HepG2 (cell line): ENCODE results near the gene ARL16. TPM values are rescaled to one million over a fixed set of nuclear protein-coding genes. Genes with fewer than 3 reads are reported as not detected.

Source experiments
- ATAC-seq: fragments of 200-7000 bp; cut with Tn5 transposase; 3 replicates; pipeline ENCODE4 v1.9.1; 2020; ENCODE audit warnings: mild to moderate bottlenecking, moderate library complexity
- BruUV-seq: library from RNA; stranded (reverse); fragments of 400-500 nt; replicated peaks from 2 replicates; lab custom pipeline; 2021; lab: Mats Ljungman, UMichigan
- CTCF ChIA-PET: fragments of 300-600 bp; formaldehyde crosslinking; extraction: SDS; loops from one replicate; lab custom pipeline; 2021; ENCODE audit warnings: low total read pairs, inconsistent platforms, low intra/inter-chr PET ratio; lab: Yijun Ruan, JAX
- POLR2A ChIA-PET: fragments of 350-600 bp; sonication (Branson Sonifier 250); formaldehyde crosslinking; loops from one replicate; lab custom pipeline; 2020; ENCODE audit warnings: antibody characterized with exemption, inconsistent platforms; lab: Yijun Ruan, JAX
- DNase-seq: peaks from one replicate; pipeline ENCODE4 v3.0.0-alpha.2; 2015; ENCODE audit warnings: low spot score
- FAIRE-seq: peaks from 3 replicates; lab custom pipeline; 2011; peaks lifted over from hg19 to GRCh38; lab: Jason Lieb, UNC
- H2AFZ ChIP-seq: one replicate; pipeline ENCODE4 v1.6.1; 2011; ENCODE audit warnings: low read length, inconsistent platforms
- H3K27ac ChIP-seq: fragments of 300-600 bp; 3 replicates; pipeline ENCODE4 v1.8.0; 2011; ENCODE audit warnings: mixed run types, mild to moderate bottlenecking, mixed read lengths, low read length, inconsistent platforms; ENCODE audit not compliant: insufficient read depth; ENCODE audit errors: extremely low read length
- H3K27me3 ChIP-seq, 2 experiments: fragments of 200-600 bp in 1 of 2; 2 replicates in 1 of 2; 3 replicates in 1 of 2; pipeline versions ENCODE4 v1.6.0 to v1.8.0; 2011; ENCODE audit warnings: low read length in 2 of 2, mild to moderate bottlenecking in 2 of 2, moderate library complexity in 2 of 2, inconsistent platforms in 1 of 2; ENCODE audit not compliant: insufficient read depth in 2 of 2, control insufficient read depth in 1 of 2
- H3K36me3 ChIP-seq, 2 experiments: fragments of 200-600 bp in 1 of 2; replicated peaks in 1 of 2; 2 replicates in 1 of 2; 3 replicates in 1 of 2; pipeline versions ENCODE4 v1.5.1 to v1.8.0; 2011; ENCODE audit warnings: low read length in 2 of 2, inconsistent platforms in 1 of 2; ENCODE audit not compliant: insufficient read depth in 2 of 2, control insufficient read depth in 1 of 2
- H3K4me1 ChIP-seq: 2 replicates; pipeline ENCODE4 v1.5.1; 2012; ENCODE audit warnings: low read length, inconsistent platforms; ENCODE audit not compliant: insufficient read depth
- H3K4me2 ChIP-seq: 2 replicates; pipeline ENCODE4 v1.6.0; 2011; ENCODE audit warnings: low read depth, low read length, inconsistent platforms
- H3K4me3 ChIP-seq, 3 experiments: fragments of 200-600 bp in 1 of 3; sonication (generic), shearing (Covaris generic) in 1 of 3; replicated peaks in 1 of 3; 2 replicates each; pipeline ENCODE4 v1.5.1; 2011 to 2016; ENCODE audit warnings: low read length in 3 of 3, inconsistent platforms in 2 of 3, low read depth in 2 of 3, mild to moderate bottlenecking in 2 of 3, control low read depth in 1 of 3, mixed read lengths in 1 of 3; ENCODE audit not compliant: insufficient read depth in 1 of 3
- H3K79me2 ChIP-seq: one replicate; pipeline ENCODE4 v1.6.1; 2011; ENCODE audit warnings: low read length, inconsistent platforms; ENCODE audit not compliant: insufficient read depth
- H3K9ac ChIP-seq: 2 replicates; pipeline ENCODE4 v1.6.0; 2011; ENCODE audit warnings: mild to moderate bottlenecking, low read depth, low read length, inconsistent platforms; ENCODE audit not compliant: insufficient read depth
- H3K9me3 ChIP-seq: 2 replicates; pipeline ENCODE4 v1.5.1; 2012; ENCODE audit warnings: mild to moderate bottlenecking, low read length
- H4K20me1 ChIP-seq: 2 replicates; pipeline ENCODE4 v1.6.0; 2011; ENCODE audit warnings: inconsistent platforms, mild to moderate bottlenecking, low read length, moderate library complexity; ENCODE audit not compliant: insufficient read depth
- CC2D1A ChIP-seq: sonication (generic); formaldehyde crosslinking; IDR thresholded peaks from 2 replicates; pipeline ENCODE4 v1.8.1; 2023; ENCODE audit warnings: mild to moderate bottlenecking, missing genetic modification reagents
- EEA1 ChIP-seq: sonication (generic); formaldehyde crosslinking; IDR thresholded peaks from 2 replicates; pipeline ENCODE4 v1.5.1; 2020; ENCODE audit warnings: mild to moderate bottlenecking, missing genetic modification reagents, borderline replicate concordance
- HMG20A ChIP-seq: IDR thresholded peaks from 2 replicates; pipeline ENCODE4 v1.6.1; 2016; ENCODE audit warnings: borderline replicate concordance
- NFIC ChIP-seq: IDR thresholded peaks from 2 replicates; pipeline ENCODE4 v1.6.1; 2012; ENCODE audit warnings: mild to moderate bottlenecking, low read length, inconsistent platforms
- NR2C2 ChIP-seq: sonication (generic); formaldehyde crosslinking; IDR thresholded peaks from 2 replicates; pipeline ENCODE4 v1.4.0; 2020; ENCODE audit warnings: missing genetic modification reagents, mild to moderate bottlenecking, moderate library complexity, borderline replicate concordance
- RBFOX2 ChIP-seq: fragments of 200-400 bp; formaldehyde crosslinking; IDR thresholded peaks from 2 replicates; pipeline ENCODE4 v1.6.1; 2017; ENCODE audit warnings: low read depth, mild to moderate bottlenecking, low read length
- TOE1 ChIP-seq: sonication (generic); formaldehyde crosslinking; IDR thresholded peaks from 2 replicates; pipeline ENCODE4 v1.4.0; 2020; ENCODE audit warnings: mild to moderate bottlenecking, missing genetic modification reagents
- U2AF2 ChIP-seq: fragments of 200-400 bp; formaldehyde crosslinking; IDR thresholded peaks from 2 replicates; pipeline ENCODE4 v1.6.1; 2017; ENCODE audit warnings: low read depth, mild to moderate bottlenecking, low read length
- ZNF225 ChIP-seq: sonication (generic); formaldehyde crosslinking; IDR thresholded peaks from 2 replicates; pipeline ENCODE4 v1.4.0; 2020; ENCODE audit warnings: mild to moderate bottlenecking, missing genetic modification reagents
- ZNF607 ChIP-seq: sonication (generic); formaldehyde crosslinking; IDR thresholded peaks from 2 replicates; pipeline ENCODE4 v1.5.1; 2020; ENCODE audit warnings: missing genetic modification reagents, mild to moderate bottlenecking, borderline replicate concordance
- ZNF75D ChIP-seq: sonication (generic); formaldehyde crosslinking; IDR thresholded peaks from 2 replicates; pipeline ENCODE4 v1.8.1; 2023; ENCODE audit warnings: missing genetic modification reagents, mild to moderate bottlenecking, borderline replicate concordance
- WGBS: methylation state at CpG from one replicate; pipeline ENCODE4 v1.1.6; 2017; ENCODE audit warnings: low lambda C conversion rate; 5-methylcytosine and 5-hydroxymethylcytosine counted together
- in situ Hi-C: cut with HindIII; loops from 2 replicates; pipeline ENCODE4 v1.10.0; 2017; ENCODE audit warnings: low pct_unique_long_range_greater_than_20kb; ENCODE audit not compliant: extremely low pct_ligation_motif_present
- intact Hi-C: fragments of 100-400 bp; cut with micrococcal nuclease; formaldehyde crosslinking; loops from one replicate; pipeline ENCODE4 v1.10.0; 2022; ENCODE audit not compliant: unreplicated experiment
- polyA plus RNA-seq, 8 experiments: library from polyadenylated mRNA; depleted of rRNA in 3 of 8; stranded (reverse) in 7 of 8; unstranded in 1 of 8; fragments of >200 nt; fragmentation: Illumina TruSeq in 4 of 8; extraction: Trizol in 4 of 8; gene quantifications; 2 replicates each; pipeline versions ENCODE4 v1.2.1 to v1.2.3, GENCODE V29; 2011 to 2016; ENCODE audit warnings: low read depth in 4 of 8, missing spikeins in 1 of 8, mixed read lengths in 1 of 8; ENCODE audit not compliant: insufficient read depth in 1 of 8
- total RNA-seq, 5 experiments: library from RNA; depleted of rRNA; stranded (reverse); fragments of >200 nt; fragmentation: Illumina TruSeq; extraction: Trizol; gene quantifications; 2 replicates each; pipeline ENCODE4 v1.2.3, GENCODE V29; 2016; ENCODE audit warnings: low read depth in 1 of 5
- TF ChIP-seq, protein P1 (sequence below): sonication (generic); formaldehyde crosslinking; IDR thresholded peaks from 2 replicates; pipeline ENCODE4 v1.4.0; 2020; ENCODE audit warnings: missing genetic modification reagents
- TF ChIP-seq, protein P2 (sequence below): sonication (generic); formaldehyde crosslinking; IDR thresholded peaks from 2 replicates; pipeline ENCODE4 v1.4.0; 2020; ENCODE audit warnings: missing genetic modification reagents, mild to moderate bottlenecking, borderline replicate concordance
- TF ChIP-seq, protein P3 (sequence below): IDR thresholded peaks from 2 replicates; pipeline ENCODE4 v1.6.1; 2016; ENCODE audit warnings: mild to moderate bottlenecking, missing biosample characterization, missing genetic modification reagents
- TF ChIP-seq, protein P4 (sequence below): sonication (generic); formaldehyde crosslinking; IDR thresholded peaks from 2 replicates; pipeline ENCODE4 v1.5.1; 2020; ENCODE audit warnings: mild to moderate bottlenecking, moderate library complexity, missing genetic modification reagents
- TF ChIP-seq, protein P5 (sequence below): sonication (generic); formaldehyde crosslinking; IDR thresholded peaks from 2 replicates; pipeline ENCODE4 v1.9.0; 2022; ENCODE audit warnings: low read depth, missing genetic modification reagents

ARL16 gene
- total and polyA plus RNA-seq, 2 of the 13 experiments (the other 11 are each of a cell fraction or from before 2014, with no cell fraction given) = 20.8 to 30.8 TPM

DNA sequence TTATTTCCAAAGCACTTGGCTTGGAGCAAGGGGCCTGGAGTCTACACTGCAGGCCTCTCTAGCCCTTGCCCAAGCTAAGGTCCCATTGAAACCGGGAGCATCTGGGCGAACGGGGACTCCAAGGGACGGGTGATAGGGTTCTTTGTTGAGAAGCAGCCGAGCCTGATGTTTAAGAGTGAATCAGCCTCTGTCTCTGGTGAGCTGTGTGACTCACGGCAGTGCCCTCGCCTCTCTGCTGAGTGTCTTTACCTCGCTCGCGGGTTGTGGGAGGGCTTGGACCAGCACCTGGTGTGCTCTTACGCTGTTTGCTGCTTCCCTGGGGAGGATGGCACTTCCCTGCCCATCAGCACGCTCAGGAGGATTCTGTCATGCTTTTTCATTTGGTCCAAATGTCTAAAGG is 1.5 kb upstream of the ARL16 start:
- Histone ChIP-seq H3K27me3 (no peaks in the 10 kb centered on the region; a peak in 1 of 5 replicates), H3K79me2 (peaks cover 35% of the 10 kb centered on the region), H3K4me2 (peak overlapping the region; percentile 94), H3K36me3 (peaks cover 38 to 48% of the 10 kb centered on the region in 2 experiments; a peak in 4 of 5 replicates), H3K9me3 (no peaks in the 10 kb centered on the region), H4K20me1 (no peaks in the 10 kb centered on the region), H3K9ac (peak overlapping the region; percentile 94), H3K4me3 (peak overlapping the region; percentile 94 to 99 (median 96)), H3K4me1 (peaks cover 35% of the 10 kb centered on the region), H3K27ac (peak overlapping the region; percentile 53), H2AFZ (no peak overlapping the region)
- ChIA-PET CTCF (no interaction called here), POLR2A (interaction anchor here (2.4 to 4.5 kb wide), 4 partner anchors 11 to 18 kb away, joined by 16 to 124 read pairs (median 47); partner anchors contain the start of genes CCDC137, MRPL12 and OXLD1)
- no peak for ATAC-seq
- intact Hi-C loops (no loop called here), in situ Hi-C loops (no loop called here)
- no TSS peak for BruUV-seq
- DNase-seq = no peak
- FAIRE-seq = no peak
- 59% methylated on average over 12 of the region's 12 CpGs for WGBS
- no peak for TF ChIP-seq U2AF2
- TF ChIP-seq, protein P1, sequence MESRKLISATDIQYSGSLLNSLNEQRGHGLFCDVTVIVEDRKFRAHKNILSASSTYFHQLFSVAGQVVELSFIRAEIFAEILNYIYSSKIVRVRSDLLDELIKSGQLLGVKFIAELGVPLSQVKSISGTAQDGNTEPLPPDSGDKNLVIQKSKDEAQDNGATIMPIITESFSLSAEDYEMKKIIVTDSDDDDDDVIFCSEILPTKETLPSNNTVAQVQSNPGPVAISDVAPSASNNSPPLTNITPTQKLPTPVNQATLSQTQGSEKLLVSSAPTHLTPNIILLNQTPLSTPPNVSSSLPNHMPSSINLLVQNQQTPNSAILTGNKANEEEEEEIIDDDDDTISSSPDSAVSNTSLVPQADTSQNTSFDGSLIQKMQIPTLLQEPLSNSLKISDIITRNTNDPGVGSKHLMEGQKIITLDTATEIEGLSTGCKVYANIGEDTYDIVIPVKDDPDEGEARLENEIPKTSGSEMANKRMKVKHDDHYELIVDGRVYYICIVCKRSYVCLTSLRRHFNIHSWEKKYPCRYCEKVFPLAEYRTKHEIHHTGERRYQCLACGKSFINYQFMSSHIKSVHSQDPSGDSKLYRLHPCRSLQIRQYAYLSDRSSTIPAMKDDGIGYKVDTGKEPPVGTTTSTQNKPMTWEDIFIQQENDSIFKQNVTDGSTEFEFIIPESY (CRISPR knock-in tag) = peak; percentile 99
- no peak for TF ChIP-seq RBFOX2
- TF ChIP-seq, protein P2, sequence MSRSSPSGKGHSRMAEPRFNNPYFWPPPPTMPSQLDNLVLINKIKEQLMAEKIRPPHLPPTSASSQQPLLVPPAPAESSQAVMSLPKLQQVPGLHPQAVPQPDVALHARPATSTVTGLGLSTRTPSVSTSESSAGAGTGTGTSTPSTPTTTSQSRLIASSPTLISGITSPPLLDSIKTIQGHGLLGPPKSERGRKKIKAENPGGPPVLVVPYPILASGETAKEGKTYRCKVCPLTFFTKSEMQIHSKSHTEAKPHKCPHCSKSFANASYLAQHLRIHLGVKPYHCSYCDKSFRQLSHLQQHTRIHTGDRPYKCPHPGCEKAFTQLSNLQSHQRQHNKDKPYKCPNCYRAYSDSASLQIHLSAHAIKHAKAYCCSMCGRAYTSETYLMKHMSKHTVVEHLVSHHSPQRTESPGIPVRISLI (CRISPR knock-in tag) = no peak
- TF ChIP-seq ZNF607 = no peak
- no peak for TF ChIP-seq CC2D1A (CRISPR knock-in tag)
- TF ChIP-seq EEA1 (CRISPR knock-in tag) = no peak
- TF ChIP-seq, protein P3, sequence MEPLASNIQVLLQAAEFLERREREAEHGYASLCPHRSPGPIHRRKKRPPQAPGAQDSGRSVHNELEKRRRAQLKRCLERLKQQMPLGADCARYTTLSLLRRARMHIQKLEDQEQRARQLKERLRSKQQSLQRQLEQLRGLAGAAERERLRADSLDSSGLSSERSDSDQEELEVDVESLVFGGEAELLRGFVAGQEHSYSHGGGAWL (CRISPR knock-in tag) = no peak
- no peak for TF ChIP-seq HMG20A (CRISPR knock-in tag)
- no peak for TF ChIP-seq ZNF75D
- TF ChIP-seq, protein P4, sequence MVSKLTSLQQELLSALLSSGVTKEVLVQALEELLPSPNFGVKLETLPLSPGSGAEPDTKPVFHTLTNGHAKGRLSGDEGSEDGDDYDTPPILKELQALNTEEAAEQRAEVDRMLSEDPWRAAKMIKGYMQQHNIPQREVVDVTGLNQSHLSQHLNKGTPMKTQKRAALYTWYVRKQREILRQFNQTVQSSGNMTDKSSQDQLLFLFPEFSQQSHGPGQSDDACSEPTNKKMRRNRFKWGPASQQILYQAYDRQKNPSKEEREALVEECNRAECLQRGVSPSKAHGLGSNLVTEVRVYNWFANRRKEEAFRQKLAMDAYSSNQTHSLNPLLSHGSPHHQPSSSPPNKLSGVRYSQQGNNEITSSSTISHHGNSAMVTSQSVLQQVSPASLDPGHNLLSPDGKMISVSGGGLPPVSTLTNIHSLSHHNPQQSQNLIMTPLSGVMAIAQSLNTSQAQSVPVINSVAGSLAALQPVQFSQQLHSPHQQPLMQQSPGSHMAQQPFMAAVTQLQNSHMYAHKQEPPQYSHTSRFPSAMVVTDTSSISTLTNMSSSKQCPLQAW (CRISPR knock-in tag) = 0 out of 2 replicates have a peak, but pooled peaks have one; percentile 6
- TF ChIP-seq NR2C2 (CRISPR knock-in tag) = no peak
- TF ChIP-seq, protein P5, sequence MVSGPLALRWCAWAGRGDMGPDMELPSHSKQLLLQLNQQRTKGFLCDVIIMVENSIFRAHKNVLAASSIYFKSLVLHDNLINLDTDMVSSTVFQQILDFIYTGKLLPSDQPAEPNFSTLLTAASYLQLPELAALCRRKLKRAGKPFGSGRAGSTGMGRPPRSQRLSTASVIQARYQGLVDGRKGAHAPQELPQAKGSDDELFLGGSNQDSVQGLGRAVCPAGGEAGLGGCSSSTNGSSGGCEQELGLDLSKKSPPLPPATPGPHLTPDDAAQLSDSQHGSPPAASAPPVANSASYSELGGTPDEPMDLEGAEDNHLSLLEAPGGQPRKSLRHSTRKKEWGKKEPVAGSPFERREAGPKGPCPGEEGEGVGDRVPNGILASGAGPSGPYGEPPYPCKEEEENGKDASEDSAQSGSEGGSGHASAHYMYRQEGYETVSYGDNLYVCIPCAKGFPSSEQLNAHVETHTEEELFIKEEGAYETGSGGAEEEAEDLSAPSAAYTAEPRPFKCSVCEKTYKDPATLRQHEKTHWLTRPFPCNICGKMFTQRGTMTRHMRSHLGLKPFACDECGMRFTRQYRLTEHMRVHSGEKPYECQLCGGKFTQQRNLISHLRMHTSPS = no peak
- TF ChIP-seq TOE1 (CRISPR knock-in tag) = no peak
- TF ChIP-seq NFIC = no peak
- no peak for TF ChIP-seq ZNF225
